Hematopoietic multipotent progenitor cell treated with erythropoietin and hydrocortisone succinate and interleukin-3 and kit ligand, for 8 days (in vitro differentiated cells): ENCODE measurements around the gene CCDC154.
A peak's percentile ranks its signal among the peaks of the same experiment; 100 is the strongest.
"Not testable (repeated sequence)": the region's sequence is repeated elsewhere in the genome, so short reads cannot be mapped to it uniquely, and the experiment has no call there.

Source experiments
- DNase-seq: peaks from one replicate; pipeline ENCODE4 v3.0.0-alpha.2; 2015

The CCDC154 gene

GRCh38 chr16:1472974-1473373 is 28.6 kb upstream of the CCDC154 start:
- DNase-seq = peak; percentile 76

GRCh38 chr16:1471569-1472194 is 27.3 kb upstream of the CCDC154 start:
- peak; percentile 30 for DNase-seq

- DNase-seq = no peak
Measured at GRCh38 chr16:1470481-1471251, 26.3 kb upstream of the CCDC154 start.

- DNase-seq = no peak
Measured at GRCh38 chr16:1469693-1470201, 25.4 kb upstream of the CCDC154 start.

GRCh38 chr16:1469141-1469540 is 24.8 kb upstream of the CCDC154 start:
- DNase-seq = not testable (repeated sequence)

- no peak for DNase-seq
Measured at GRCh38 chr16:1468426-1468810, 24.1 kb upstream of the CCDC154 start.

GRCh38 chr16:1466968-1467521 is 22.7 kb upstream of the CCDC154 start:
- DNase-seq = no peak

GRCh38 chr16:1466054-1466453 is 21.7 kb upstream of the CCDC154 start:
- no peak for DNase-seq

GRCh38 chr16:1465567-1465915 is 21.2 kb upstream of the CCDC154 start:
- DNase-seq = no peak

- no peak for DNase-seq
Measured at GRCh38 chr16:1464894-1465566, 20.7 kb upstream of the CCDC154 start.

GRCh38 chr16:1464196-1464893 is 20.0 kb upstream of the CCDC154 start:
- DNase-seq = no peak

GRCh38 chr16:1461146-1461545 is 16.8 kb upstream of the CCDC154 start:
- no peak for DNase-seq

- no peak for DNase-seq
Measured at GRCh38 chr16:1460602-1461138, 16.3 kb upstream of the CCDC154 start.

GRCh38 chr16:1459967-1460366 is 15.6 kb upstream of the CCDC154 start:
- no peak for DNase-seq

GRCh38 chr16:1458977-1459341 is 14.6 kb upstream of the CCDC154 start:
- DNase-seq = no peak

- no peak for DNase-seq
Measured at GRCh38 chr16:1458336-1458976, 14.1 kb upstream of the CCDC154 start.

GRCh38 chr16:1457489-1458245 is 13.3 kb upstream of the CCDC154 start:
- DNase-seq = no peak

GRCh38 chr16:1456951-1457350 is 12.6 kb upstream of the CCDC154 start:
- no peak for DNase-seq

GRCh38 chr16:1455190-1456171 is 11.1 kb upstream of the CCDC154 start:
- DNase-seq = no peak

GRCh38 chr16:1454561-1454960 is 10.2 kb upstream of the CCDC154 start:
- DNase-seq = no peak
